Measurements from ENCODE around the gene LY6G6F. TPM values are rescaled to one million over a fixed set of nuclear protein-coding genes. Genes with fewer than 3 reads are reported as not detected.
A peak's percentile ranks its signal among the peaks of the same experiment; 100 is the strongest.

The LY6G6F gene
- total and polyA plus RNA-seq, 2 of the 13 experiments (the other 11 are each of a cell fraction or from before 2014, with no cell fraction given), result not detected

DNA sequence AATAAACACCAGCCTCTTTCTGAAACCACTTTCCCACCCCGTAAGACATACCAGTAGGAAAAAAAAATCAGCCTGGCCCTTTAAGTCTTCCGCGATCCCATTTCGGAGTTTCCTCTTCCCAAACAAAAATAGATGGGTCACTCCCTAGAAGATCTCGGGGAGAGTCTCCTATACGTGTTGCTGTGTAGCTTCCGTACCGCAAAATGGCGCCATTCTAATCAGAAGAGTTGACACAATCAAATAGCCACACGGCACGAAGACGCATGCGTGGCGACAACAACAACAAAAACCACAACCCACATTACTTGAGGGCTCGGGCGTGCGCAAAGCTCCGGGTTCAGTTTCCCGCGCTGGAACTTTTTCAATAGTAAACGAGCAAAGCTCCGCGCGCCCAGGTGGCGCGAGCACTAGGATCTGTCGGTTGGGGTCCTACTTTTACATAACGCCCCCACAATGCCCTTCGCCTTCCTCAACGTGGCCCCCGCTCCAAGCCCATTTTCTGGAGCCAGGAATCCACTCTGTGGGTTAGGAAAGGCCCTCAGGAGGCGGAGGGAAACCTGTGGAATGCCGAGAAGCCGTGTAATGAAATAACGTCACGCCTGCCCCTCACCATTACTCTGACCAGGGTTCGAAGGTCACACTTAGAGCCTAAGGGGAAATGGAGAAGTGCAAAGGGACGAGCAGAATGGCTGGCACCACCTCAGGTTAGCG is 41.7 kb upstream of the LY6G6F start, which contains the start of gene GPANK1 (continued):
- TF ChIP-seq, protein P1, sequence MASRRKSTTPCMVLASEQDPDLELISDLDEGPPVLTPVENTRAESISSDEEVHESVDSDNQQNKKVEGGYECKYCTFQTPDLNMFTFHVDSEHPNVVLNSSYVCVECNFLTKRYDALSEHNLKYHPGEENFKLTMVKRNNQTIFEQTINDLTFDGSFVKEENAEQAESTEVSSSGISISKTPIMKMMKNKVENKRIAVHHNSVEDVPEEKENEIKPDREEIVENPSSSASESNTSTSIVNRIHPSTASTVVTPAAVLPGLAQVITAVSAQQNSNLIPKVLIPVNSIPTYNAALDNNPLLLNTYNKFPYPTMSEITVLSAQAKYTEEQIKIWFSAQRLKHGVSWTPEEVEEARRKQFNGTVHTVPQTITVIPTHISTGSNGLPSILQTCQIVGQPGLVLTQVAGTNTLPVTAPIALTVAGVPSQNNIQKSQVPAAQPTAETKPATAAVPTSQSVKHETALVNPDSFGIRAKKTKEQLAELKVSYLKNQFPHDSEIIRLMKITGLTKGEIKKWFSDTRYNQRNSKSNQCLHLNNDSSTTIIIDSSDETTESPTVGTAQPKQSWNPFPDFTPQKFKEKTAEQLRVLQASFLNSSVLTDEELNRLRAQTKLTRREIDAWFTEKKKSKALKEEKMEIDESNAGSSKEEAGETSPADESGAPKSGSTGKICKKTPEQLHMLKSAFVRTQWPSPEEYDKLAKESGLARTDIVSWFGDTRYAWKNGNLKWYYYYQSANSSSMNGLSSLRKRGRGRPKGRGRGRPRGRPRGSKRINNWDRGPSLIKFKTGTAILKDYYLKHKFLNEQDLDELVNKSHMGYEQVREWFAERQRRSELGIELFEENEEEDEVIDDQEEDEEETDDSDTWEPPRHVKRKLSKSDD (CRISPR knock-in tag; IDR thresholded peaks at IDR 0.05; ENCODE audit: low read depth), result peak; percentile 34
- TF ChIP-seq ZNF441 (CRISPR knock-in tag; IDR thresholded peaks at IDR 0.05; ENCODE audit: borderline replicate concordance), result peak; percentile 7; the same call in 1 of the 2 replicates
- 0 out of 2 replicates have a peak, but pooled peaks have one; percentile 47 for TF ChIP-seq ZNF30 (CRISPR knock-in tag; IDR thresholded peaks at IDR 0.05)
- TF ChIP-seq ZNF446 (CRISPR knock-in tag; IDR thresholded peaks at IDR 0.05), result 0 out of 2 replicates have a peak, but pooled peaks have one; percentile 41
- peak; percentile 46 for TF ChIP-seq HHEX (CRISPR knock-in tag; IDR thresholded peaks at IDR 0.05)
- TF ChIP-seq ZNF850 (CRISPR knock-in tag; conservative IDR thresholded peaks at IDR 0.05), result no peak
- TF ChIP-seq ZNF281 (CRISPR knock-in tag; IDR thresholded peaks at IDR 0.05; ENCODE audit: borderline replicate concordance), result peak; percentile 33; the same call in 1 of the 2 replicates
- peak; percentile 34; the same call in 1 of the 2 replicates for TF ChIP-seq HDAC1 (CRISPR knock-in tag; IDR thresholded peaks at IDR 0.05)
- no peak for TF ChIP-seq SMAD1 (CRISPR knock-in tag; IDR thresholded peaks at IDR 0.05; ENCODE audit: borderline replicate concordance, low read depth)
- peak; percentile 18; the same call in 1 of the 2 replicates for TF ChIP-seq NFKB2 (CRISPR knock-in tag; IDR thresholded peaks at IDR 0.05; ENCODE audit: borderline replicate concordance)
- TF ChIP-seq THYN1 (CRISPR knock-in tag; IDR thresholded peaks at IDR 0.05; ENCODE audit: borderline replicate concordance, low read depth), result no peak
- TF ChIP-seq ZNF143 (CRISPR knock-in tag; IDR thresholded peaks at IDR 0.05), result peak; percentile 68
- no peak for TF ChIP-seq GRHL1 (CRISPR knock-in tag; conservative IDR thresholded peaks at IDR 0.05)
- TF ChIP-seq ZFP36L1 (CRISPR knock-in tag; IDR thresholded peaks at IDR 0.05), result peak; percentile 4
- TF ChIP-seq ZNF530 (CRISPR knock-in tag; IDR thresholded peaks at IDR 0.05; ENCODE audit: low read depth), result 0 out of 2 replicates have a peak, but pooled peaks have one; percentile 57
- TF ChIP-seq ZNF816 (CRISPR knock-in tag; IDR thresholded peaks at IDR 0.05; ENCODE audit: borderline replicate concordance), result peak; percentile 95
- no peak for TF ChIP-seq MAFK (conservative IDR thresholded peaks at IDR 0.05 in 1 of 2, IDR thresholded peaks at IDR 0.05 in 1 of 2; ENCODE audit: low read length in 2 of 2)
- TF ChIP-seq REPIN1 (CRISPR knock-in tag; IDR thresholded peaks at IDR 0.05; ENCODE audit: borderline replicate concordance, low read depth), result peak; percentile 66; the same call in 1 of the 2 replicates
- TF ChIP-seq SAFB2 (CRISPR knock-in tag; IDR thresholded peaks at IDR 0.05; ENCODE audit: borderline replicate concordance, low read depth), result peak; percentile 72
- peak; percentile 90 for TF ChIP-seq FOXP1 (IDR thresholded peaks at IDR 0.05)
- TF ChIP-seq FOXP1 (CRISPR knock-in tag; IDR thresholded peaks at IDR 0.05), result peak; percentile 83
- peak; percentile 96 for TF ChIP-seq YY1 (IDR thresholded peaks at IDR 0.05; ENCODE audit: insufficient read depth, insufficient replicate concordance, low read depth, low read length)
